IMR-90 (cell line): ENCODE results near the gene KDR. TPM values are rescaled to one million over a fixed set of nuclear protein-coding genes. Genes with fewer than 3 reads are reported as not detected.

Source experiments
- ATAC-seq: fragments of 200-7000 bp; cut with Tn5 transposase; 2 replicates; pipeline ENCODE4 v1.9.1; 2020; ENCODE audit warnings: low read depth, mild to moderate bottlenecking, moderate library complexity
- BruUV-seq: library from RNA; stranded (reverse); fragments of 400-500 nt; replicated peaks from 2 replicates; lab custom pipeline; 2021; lab: Mats Ljungman, UMichigan
- CTCF ChIA-PET: fragments of 300-600 bp; formaldehyde crosslinking; extraction: SDS; loops from one replicate; lab custom pipeline; 2021; ENCODE audit warnings: antibody characterized with exemption; lab: Yijun Ruan, JAX
- POLR2A ChIA-PET: fragments of 300-600 bp; sonication (Branson Sonifier 250); formaldehyde crosslinking; loops from one replicate; lab custom pipeline; 2022; ENCODE audit warnings: antibody characterized with exemption; ENCODE audit not compliant: unreplicated experiment; lab: Charles Lee
- DNase-seq: peaks from one replicate; pipeline ENCODE4 v3.0.0; 2013
- H2AFZ ChIP-seq: replicated peaks from 2 replicates; pipeline ENCODE3; 2013; ENCODE audit warnings: low read length, mild to moderate bottlenecking; ENCODE audit not compliant: poor library complexity
- H2AK5ac ChIP-seq: 2 replicates; pipeline ENCODE4 v1.6.1; 2013; ENCODE audit warnings: low read depth, low read length, inconsistent platforms
- H2AK9ac ChIP-seq: replicated peaks from 2 replicates; pipeline ENCODE3; 2013; ENCODE audit warnings: mild to moderate bottlenecking, low read depth, low read length, moderate library complexity; ENCODE audit not compliant: poor library complexity
- H2BK120ac ChIP-seq: 2 replicates; pipeline ENCODE4 v1.6.1; 2013; ENCODE audit warnings: low read depth, low read length, inconsistent platforms
- H2BK15ac ChIP-seq: 3 replicates; pipeline ENCODE4 v1.6.1; 2013; ENCODE audit warnings: low read depth, low read length, inconsistent platforms
- H2BK20ac ChIP-seq: 2 replicates; pipeline ENCODE4 v1.6.1; 2013; ENCODE audit warnings: low read depth, mild to moderate bottlenecking, inconsistent platforms, low read length, moderate library complexity
- H2BK5ac ChIP-seq: 2 replicates; pipeline ENCODE4 v1.6.1; 2013; ENCODE audit warnings: mild to moderate bottlenecking, low read depth, low read length, inconsistent platforms; ENCODE audit not compliant: poor library complexity, severe bottlenecking
- H3K14ac ChIP-seq: replicated peaks from 2 replicates; pipeline ENCODE4 v1.6.1; 2013; ENCODE audit warnings: low read depth, low read length, inconsistent platforms
- H3K18ac ChIP-seq: 2 replicates; pipeline ENCODE4 v1.6.1; 2013; ENCODE audit warnings: low read depth, low read length, control low read depth
- H3K23ac ChIP-seq: 2 replicates; pipeline ENCODE4 v1.6.1; 2013; ENCODE audit warnings: low read depth, low read length, inconsistent platforms
- H3K27ac ChIP-seq: 2 replicates; pipeline ENCODE4 v1.5.1; 2013; ENCODE audit warnings: mild to moderate bottlenecking, control low read depth, low read length; ENCODE audit not compliant: insufficient read depth
- H3K27me3 ChIP-seq: 2 replicates; pipeline ENCODE4 v1.6.1; 2013; ENCODE audit warnings: low read length; ENCODE audit not compliant: control insufficient read depth, insufficient read depth
- H3K36me3 ChIP-seq: 2 replicates; pipeline ENCODE4 v1.6.1; 2013; ENCODE audit warnings: low read length, mixed read lengths; ENCODE audit not compliant: control insufficient read depth, insufficient read depth
- H3K4ac ChIP-seq: 2 replicates; pipeline ENCODE4 v1.6.1; 2013; ENCODE audit warnings: low read depth, low read length, inconsistent platforms
- H3K4me1 ChIP-seq: 2 replicates; pipeline ENCODE4 v1.6.1; 2013; ENCODE audit warnings: low read length, mixed read lengths; ENCODE audit not compliant: control insufficient read depth, insufficient read depth
- H3K4me2 ChIP-seq: 2 replicates; pipeline ENCODE4 v1.6.1; 2013; ENCODE audit warnings: low read depth, mild to moderate bottlenecking, control low read depth, low read length, moderate library complexity
- H3K4me3 ChIP-seq: 2 replicates; pipeline ENCODE4 v1.5.1; 2013; ENCODE audit warnings: low read depth, mild to moderate bottlenecking, control low read depth, low read length, moderate library complexity; ENCODE audit not compliant: insufficient read depth
- H3K56ac ChIP-seq: 2 replicates; pipeline ENCODE4 v1.6.1; 2013; ENCODE audit warnings: low read length, inconsistent platforms; ENCODE audit not compliant: insufficient read depth; ENCODE audit errors: extremely low read depth
- H3K79me1 ChIP-seq, 2 experiments: 2 replicates each; pipeline ENCODE4 v1.6.1; 2013; ENCODE audit warnings: low read length in 2 of 2, inconsistent platforms in 1 of 2, low read depth in 1 of 2
- H3K9ac ChIP-seq: 2 replicates; pipeline ENCODE4 v1.6.1; 2013; ENCODE audit warnings: low read depth, low read length, control low read depth
- H3K9me1 ChIP-seq: 2 replicates; pipeline ENCODE4 v1.6.1; 2013; ENCODE audit warnings: low read length, inconsistent platforms; ENCODE audit not compliant: insufficient read depth
- H3K9me3 ChIP-seq: 2 replicates; pipeline ENCODE4 v1.6.1; 2013; ENCODE audit warnings: low read length; ENCODE audit not compliant: control insufficient read depth, insufficient read depth
- H4K20me1 ChIP-seq: 2 replicates; pipeline ENCODE4 v1.6.1; 2013; ENCODE audit warnings: low read length, inconsistent platforms; ENCODE audit not compliant: insufficient read depth
- H4K5ac ChIP-seq: 2 replicates; pipeline ENCODE4 v1.6.1; 2013; ENCODE audit warnings: mild to moderate bottlenecking, low read depth, low read length, control low read depth
- H4K8ac ChIP-seq, 2 experiments: 2 replicates each; pipeline ENCODE4 v1.6.1; 2013; ENCODE audit warnings: low read depth in 2 of 2, low read length in 2 of 2, control low read depth in 1 of 2, inconsistent platforms in 1 of 2
- H4K91ac ChIP-seq: 2 replicates; pipeline ENCODE4 v1.6.1; 2013; ENCODE audit warnings: low read depth, low read length, inconsistent platforms; ENCODE audit not compliant: insufficient read depth
- CEBPB ChIP-seq: IDR thresholded peaks from 2 replicates; pipeline ENCODE4 v1.6.1; 2012; ENCODE audit warnings: low read depth, low read length, improper control_type of control experiment
- NFE2L2 ChIP-seq: fragments of 150-350 bp; IDR thresholded peaks from 2 replicates; pipeline ENCODE4 v1.6.1; 2016; ENCODE audit warnings: low read depth, mild to moderate bottlenecking, low read length
- RCOR1 ChIP-seq: IDR thresholded peaks from 2 replicates; pipeline ENCODE4 v1.6.1; 2012; ENCODE audit warnings: mild to moderate bottlenecking, low read length, improper control_type of control experiment; ENCODE audit not compliant: insufficient replicate concordance
- WGBS, 2 experiments: methylation state at CpG; one replicate each; pipeline versions ENCODE4 v1.1.5 to v1.1.7; 2013; ENCODE audit warnings: missing lambda C conversion rate in 2 of 2; ENCODE audit not compliant: insufficient read length in 1 of 2; ENCODE audit errors: extremely low coverage in 2 of 2; 5-methylcytosine and 5-hydroxymethylcytosine counted together
- dilution Hi-C: fragments of 300-500 bp; cut with HindIII; formaldehyde crosslinking; loops from one replicate; pipeline ENCODE4 v1.14.3; 2018; ENCODE audit warnings: low sequenced_read_pairs; ENCODE audit not compliant: unreplicated experiment
- in situ Hi-C: fragments of 300-500 bp; cut with MboI; formaldehyde crosslinking; loops from 3 replicates; pipeline ENCODE4 v1.14.3; 2019; ENCODE audit warnings: low sequenced_read_pairs, inconsistent platforms, mixed read lengths
- intact Hi-C: fragments of 100-400 bp; cut with micrococcal nuclease; formaldehyde crosslinking; loops from 2 replicates; pipeline ENCODE4 v1.10.0; 2022
- polyA plus RNA-seq, 3 experiments: library from polyadenylated mRNA; depleted of rRNA; stranded (reverse); fragments of >200 nt; gene quantifications; 2 replicates each; pipeline ENCODE4 v1.2.3, GENCODE V29; 2012; ENCODE audit warnings: low replicate concordance in 1 of 3
- total RNA-seq: library from RNA; depleted of rRNA; stranded (reverse); fragments of >200 nt; gene quantifications from 2 replicates; pipeline ENCODE4 v1.2.3, GENCODE V29; 2012
- TF ChIP-seq, protein P1 (sequence below): fragments of 150-350 bp; IDR thresholded peaks from 2 replicates; pipeline ENCODE4 v1.6.1; 2017; ENCODE audit warnings: mild to moderate bottlenecking, antibody characterized with exemption, low read length, low read depth

Gene KDR
- total and polyA plus RNA-seq, 2 of the 4 experiments (the other 2 are of a cell fraction) = not detected

DNA sequence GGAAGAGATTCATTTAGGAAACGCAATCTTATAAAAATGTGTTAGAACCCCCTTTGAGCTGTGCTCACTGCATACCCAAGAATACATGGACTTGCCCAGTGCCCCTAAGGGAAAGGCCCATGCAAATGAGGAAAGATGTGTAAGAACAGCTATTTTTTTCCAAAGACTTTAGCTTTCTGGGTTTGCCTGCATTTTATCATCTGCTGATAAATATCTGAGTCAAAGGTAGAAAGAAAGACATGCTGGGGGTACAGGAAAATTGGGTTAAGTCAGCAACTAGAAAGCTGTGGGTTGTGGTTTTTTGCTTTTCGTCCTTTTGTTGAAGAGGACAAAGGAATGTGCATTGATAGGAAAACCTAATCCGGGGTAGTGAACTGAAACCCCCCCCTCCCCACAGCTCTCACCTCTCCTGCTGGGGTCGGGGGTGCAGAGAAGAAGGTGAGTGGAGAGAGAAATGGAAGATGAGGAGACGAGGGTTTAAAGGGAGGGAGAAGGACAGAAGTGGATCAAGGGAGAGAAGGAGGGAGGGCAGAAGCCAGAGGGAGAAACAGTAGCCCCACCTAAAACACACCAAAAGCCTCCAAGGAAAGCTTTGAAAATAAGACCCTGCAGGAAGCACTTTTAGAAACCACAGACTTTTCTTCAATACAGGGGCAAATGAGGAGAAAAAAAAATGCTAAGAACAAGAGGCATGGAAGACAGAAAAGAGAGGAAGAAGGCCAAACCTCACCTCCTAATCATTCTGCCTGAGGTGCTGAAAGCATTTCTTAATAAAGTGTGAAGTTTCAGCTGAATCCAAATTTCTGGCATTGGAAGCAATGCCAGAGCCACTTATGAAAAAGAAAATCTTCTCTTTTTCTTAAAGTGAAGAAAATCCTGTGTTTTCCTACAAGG is 49.3 kb downstream of the KDR start:
- no peak for DNase-seq
- ATAC-seq = no peak
- Histone ChIP-seq H4K8ac (no peak overlapping the region), H3K14ac (no peak overlapping the region), H3K23ac (no peak overlapping the region), H3K4me2 (no peak overlapping the region), H3K4me1 (no peaks in the 10 kb centered on the region), H2BK20ac (no peak overlapping the region), H3K56ac (no peak overlapping the region), H3K18ac (no peak overlapping the region), H2AK9ac (no peak overlapping the region), H3K27me3 (peaks cover 5% of the 10 kb centered on the region), H4K20me1 (no peaks in the 10 kb centered on the region), H3K9me3 (no peaks in the 10 kb centered on the region), H2AFZ (no peak overlapping the region), H3K9me1 (no peaks in the 10 kb centered on the region), H2AK5ac (no peak overlapping the region), H2BK5ac (no peak overlapping the region), H3K79me1 (no peaks in the 10 kb centered on the region), H2BK120ac (no peak overlapping the region), H3K36me3 (no peaks in the 10 kb centered on the region), H4K91ac (no peak overlapping the region), H3K9ac (no peak overlapping the region), H2BK15ac (no peak overlapping the region), H3K4ac (no peak overlapping the region), H3K27ac (no peak overlapping the region), H4K5ac (no peak overlapping the region), H3K4me3 (no peak overlapping the region)
- dilution Hi-C loops (no loop called here), intact Hi-C loops (no loop called here), in situ Hi-C loops (no loop called here)
- POLR2A ChIA-PET = no interaction called here
- 100% methylated on average over 1 of the region's 5 CpGs; no CpG with 5 or more reads in 1 of the 2 experiments for WGBS, 2 experiments
- no peak for TF ChIP-seq CEBPB
- TF ChIP-seq, protein P1, sequence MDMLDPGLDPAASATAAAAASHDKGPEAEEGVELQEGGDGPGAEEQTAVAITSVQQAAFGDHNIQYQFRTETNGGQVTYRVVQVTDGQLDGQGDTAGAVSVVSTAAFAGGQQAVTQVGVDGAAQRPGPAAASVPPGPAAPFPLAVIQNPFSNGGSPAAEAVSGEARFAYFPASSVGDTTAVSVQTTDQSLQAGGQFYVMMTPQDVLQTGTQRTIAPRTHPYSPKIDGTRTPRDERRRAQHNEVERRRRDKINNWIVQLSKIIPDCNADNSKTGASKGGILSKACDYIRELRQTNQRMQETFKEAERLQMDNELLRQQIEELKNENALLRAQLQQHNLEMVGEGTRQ = no peak
- TF ChIP-seq RCOR1 = no peak
- TF ChIP-seq NFE2L2 = no peak
- CTCF ChIA-PET = no interaction called here
- no TSS peak for BruUV-seq
